Measurements from ENCODE around the gene MATR3.

GRCh38 chr5:139314276-139314675 is 20.7 kb downstream of the MATR3 start:
- TF ChIP-seq CTCF (IDR thresholded peaks at IDR 0.05) (no peak), POLR2A (IDR thresholded peaks at IDR 0.05) (no peak)

Measured in uterus (tissue), 2 donors.